Urinary bladder (tissue), 4 donors: ENCODE measurements around the gene TMEM88. TPM values are rescaled to one million over a fixed set of nuclear protein-coding genes. Genes with fewer than 3 reads are reported as not detected.
A peak's percentile ranks its signal among the peaks of the same experiment; 100 is the strongest.

Experiments
- DNase-seq: peaks from one replicate; pipeline ENCODE4 v3.0.0-alpha.2; 2015; ENCODE audit errors: extremely low spot score
- H3K27ac ChIP-seq: one replicate; pipeline ENCODE4 v1.5.1; 2013; ENCODE audit warnings: low read depth, mild to moderate bottlenecking, moderate library complexity
- H3K36me3 ChIP-seq: one replicate; pipeline ENCODE4 v1.6.1; 2013; ENCODE audit warnings: mild to moderate bottlenecking, moderate library complexity; ENCODE audit not compliant: insufficient read depth
- H3K4me1 ChIP-seq: one replicate; pipeline ENCODE4 v1.6.1; 2013; ENCODE audit warnings: mild to moderate bottlenecking, moderate library complexity; ENCODE audit not compliant: insufficient read depth
- H3K4me3 ChIP-seq: one replicate; pipeline ENCODE4 v1.5.1; 2013; ENCODE audit warnings: low read depth, low read length
- WGBS: extraction: QIAGEN DNeasy Blood & Tissue Kit; methylation state at CpG from one replicate; pipeline ENCODE4 v1.1.7; 2013; 5-methylcytosine and 5-hydroxymethylcytosine counted together
- polyA plus RNA-seq: library from polyadenylated mRNA; stranded (reverse); fragments of 200-250 nt; gene quantifications from one replicate; pipeline ENCODE4 v1.2.3, GENCODE V29; 2013
- total RNA-seq: library from RNA; depleted of rRNA; stranded (reverse); fragments of >200 nt; gene quantifications from one replicate; pipeline ENCODE4 v1.2.3, GENCODE V29; 2014
- donor health status: healthy with polysubstance abuse.
- donor health status: healthy.

The TMEM88 gene
- total and polyA plus RNA-seq, 2 donors, result 8.1 to 37.0 TPM

DNA sequence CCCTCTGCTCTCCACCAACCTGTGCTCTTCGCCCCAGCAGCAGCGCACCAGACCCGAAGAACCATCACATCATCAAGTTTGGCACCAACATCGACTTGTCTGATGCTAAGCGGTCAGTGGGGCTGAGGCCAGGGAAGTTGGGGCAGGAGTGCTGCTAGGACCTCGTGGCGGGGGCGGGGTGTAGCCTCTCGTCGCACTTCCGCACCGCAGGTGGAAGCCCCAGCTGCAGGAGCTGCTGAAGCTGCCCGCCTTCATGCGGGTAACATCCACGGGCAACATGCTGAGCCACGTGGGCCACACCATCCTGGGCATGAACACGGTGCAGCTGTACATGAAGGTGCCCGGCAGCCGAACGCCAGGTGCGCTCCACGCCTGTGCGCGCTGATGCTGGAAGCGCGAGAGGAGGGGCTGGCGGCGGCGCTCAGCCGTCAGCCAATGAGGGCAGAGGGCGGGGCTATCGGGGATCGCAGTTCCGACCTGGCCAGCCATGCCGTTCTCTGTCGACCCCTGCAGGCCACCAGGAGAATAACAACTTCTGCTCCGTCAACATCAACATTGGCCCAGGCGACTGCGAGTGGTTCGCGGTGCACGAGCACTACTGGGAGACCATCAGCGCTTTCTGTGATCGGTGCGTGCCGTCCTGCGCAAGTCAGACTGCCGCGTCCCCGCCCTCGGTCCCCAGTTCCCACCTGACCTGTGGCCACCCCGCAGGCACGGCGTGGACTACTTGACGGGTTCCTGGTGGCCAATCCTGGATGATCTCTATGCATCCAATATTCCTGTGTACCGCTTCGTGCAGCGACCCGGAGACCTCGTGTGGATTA lies 3.2 kb upstream of the TMEM88 start:
- 21% methylated on average over 60 of the region's 60 CpGs for WGBS
- Histone ChIP-seq H3K4me3 (no peak overlapping the region), H3K36me3 (peaks cover 2% of the 10 kb centered on the region), H3K27ac (no peak overlapping the region), H3K4me1 (no peaks in the 10 kb centered on the region)
- DNase-seq, result no peak

GRCh38 chr17:7852262-7852670 lies 2.6 kb upstream of the TMEM88 start:
- 76% methylated on average over 20 of the region's 20 CpGs for WGBS
- peaks cover 2% of the 10 kb centered on the region for H3K36me3 ChIP-seq
- no peak for DNase-seq
- no peak overlapping the region for H3K27ac ChIP-seq
- H3K4me1 ChIP-seq, result no peaks in the 10 kb centered on the region
- no peak overlapping the region for H3K4me3 ChIP-seq

DNA sequence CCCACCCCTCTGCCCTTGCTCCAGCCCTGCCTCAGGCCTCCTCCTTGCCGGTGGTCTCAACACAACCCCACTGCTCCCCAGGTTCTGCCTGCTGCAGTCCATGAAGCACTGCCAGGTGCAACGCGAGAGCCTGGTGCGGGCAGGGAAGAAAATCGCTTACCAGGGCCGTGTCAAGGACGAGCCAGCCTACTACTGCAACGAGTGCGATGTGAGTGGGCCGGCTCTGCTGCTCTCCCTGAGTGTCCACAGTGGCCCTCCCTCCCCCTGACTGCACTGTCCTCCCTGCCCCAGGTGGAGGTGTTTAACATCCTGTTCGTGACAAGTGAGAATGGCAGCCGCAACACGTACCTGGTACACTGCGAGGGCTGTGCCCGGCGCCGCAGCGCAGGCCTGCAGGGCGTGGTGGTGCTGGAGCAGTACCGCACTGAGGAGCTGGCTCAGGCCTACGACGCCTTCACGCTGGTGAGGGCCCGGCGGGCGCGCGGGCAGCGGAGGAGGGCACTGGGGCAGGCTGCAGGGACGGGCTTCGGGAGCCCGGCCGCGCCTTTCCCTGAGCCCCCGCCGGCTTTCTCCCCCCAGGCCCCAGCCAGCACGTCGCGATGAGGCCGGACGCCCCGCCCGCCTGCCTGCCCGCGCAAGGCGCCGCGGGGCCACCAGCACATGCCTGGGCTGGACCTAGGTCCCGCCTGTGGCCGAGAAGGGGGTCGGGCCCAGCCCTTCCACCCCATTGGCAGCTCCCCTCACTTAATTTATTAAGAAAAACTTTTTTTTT lies 1.8 kb upstream of the TMEM88 start:
- Histone ChIP-seq H3K4me3 (no peak overlapping the region), H3K36me3 (peaks cover 2% of the 10 kb centered on the region), H3K4me1 (no peaks in the 10 kb centered on the region), H3K27ac (no peak overlapping the region)
- no peak for DNase-seq
- WGBS, result 79% methylated on average over 51 of the region's 51 CpGs

- H3K27ac ChIP-seq, result no peak overlapping the region
- no peak for DNase-seq
- H3K4me1 ChIP-seq, result no peaks in the 10 kb centered on the region
- H3K36me3 ChIP-seq, result peaks cover 2% of the 10 kb centered on the region
- whole genome bisulfite sequencing, result 83% methylated on average over 21 of the region's 21 CpGs
- H3K4me3 ChIP-seq, result no peak overlapping the region
Measured at GRCh38 chr17:7853691-7854038, 1.2 kb upstream of the TMEM88 start.

DNA sequence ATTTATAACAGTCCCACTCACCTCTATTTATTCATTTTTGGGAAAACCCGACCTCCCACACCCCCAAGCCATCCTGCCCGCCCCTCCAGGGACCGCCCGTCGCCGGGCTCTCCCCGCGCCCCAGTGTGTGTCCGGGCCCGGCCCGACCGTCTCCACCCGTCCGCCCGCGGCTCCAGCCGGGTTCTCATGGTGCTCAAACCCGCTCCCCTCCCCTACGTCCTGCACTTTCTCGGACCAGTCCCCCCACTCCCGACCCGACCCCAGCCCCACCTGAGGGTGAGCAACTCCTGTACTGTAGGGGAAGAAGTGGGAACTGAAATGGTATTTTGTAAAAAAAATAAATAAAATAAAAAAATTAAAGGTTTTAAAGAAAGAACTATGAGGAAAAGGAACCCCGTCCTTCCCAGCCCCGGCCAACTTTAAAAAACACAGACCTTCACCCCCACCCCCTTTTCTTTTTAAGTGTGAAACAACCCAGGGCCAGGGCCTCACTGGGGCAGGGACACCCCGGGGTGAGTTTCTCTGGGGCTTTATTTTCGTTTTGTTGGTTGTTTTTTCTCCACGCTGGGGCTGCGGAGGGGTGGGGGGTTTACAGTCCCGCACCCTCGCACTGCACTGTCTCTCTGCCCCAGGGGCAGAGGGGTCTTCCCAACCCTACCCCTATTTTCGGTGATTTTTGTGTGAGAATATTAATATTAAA lies 638 bp upstream of the TMEM88 start:
- 65% methylated on average over 31 of the region's 31 CpGs for WGBS
- Histone ChIP-seq H3K27ac (no peak overlapping the region), H3K4me1 (no peaks in the 10 kb centered on the region), H3K4me3 (no peak overlapping the region), H3K36me3 (peaks cover 2% of the 10 kb centered on the region)
- no peak for DNase-seq

GRCh38 chr17:7855660-7856010 lies 769 bp downstream of the TMEM88 start:
- H3K4me1 ChIP-seq, result no peaks in the 10 kb centered on the region
- DNase-seq, result no peak
- H3K27ac ChIP-seq, result peak overlapping the region; percentile 44
- peak overlapping the region; percentile 41 for H3K4me3 ChIP-seq
- peaks cover 2% of the 10 kb centered on the region for H3K36me3 ChIP-seq
- WGBS, result 8% methylated on average over 15 of the region's 15 CpGs

DNA sequence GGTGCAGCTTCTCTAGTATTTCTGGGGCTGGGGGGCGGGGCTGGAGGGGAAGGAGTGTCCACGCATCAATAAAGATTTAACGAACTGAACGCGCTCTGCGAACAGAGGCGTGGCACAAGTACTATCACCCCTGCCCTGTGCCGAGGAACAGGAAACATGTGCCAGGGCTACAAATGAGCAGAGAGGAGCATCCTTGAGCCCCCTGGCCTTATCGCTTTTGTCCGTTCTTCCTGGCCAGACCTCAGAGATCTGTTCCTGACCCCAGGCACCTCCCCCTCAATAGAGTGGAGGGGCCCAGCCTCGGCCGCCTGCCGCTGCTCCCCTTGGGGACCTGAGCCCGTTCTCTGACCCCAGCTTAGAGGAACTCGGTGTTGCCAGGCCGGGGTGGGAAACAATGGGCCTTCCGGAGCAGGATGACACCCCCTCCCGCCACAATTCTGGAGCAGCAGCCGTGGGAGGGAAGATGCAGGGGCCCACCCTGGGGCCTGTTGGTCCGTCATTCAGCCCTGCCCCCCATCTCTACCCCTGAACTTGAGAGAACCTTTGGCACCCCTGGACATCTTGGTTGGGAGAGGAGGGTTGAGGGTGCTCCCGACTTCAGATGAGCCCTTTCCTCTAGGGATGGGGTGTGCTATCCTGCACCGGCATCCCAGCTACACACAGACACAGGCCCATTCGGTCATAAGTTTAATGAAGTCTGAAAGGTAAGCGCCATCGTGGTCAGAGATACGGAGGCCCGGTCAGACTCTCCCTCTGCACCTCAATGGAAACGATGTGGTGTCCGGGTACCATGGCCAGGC lies 1.3 kb downstream of the TMEM88 start:
- DNase-seq, result no peak
- peaks cover 2% of the 10 kb centered on the region for H3K36me3 ChIP-seq
- H3K27ac ChIP-seq, result peak overlapping the region; percentile 61
- peak overlapping the region; percentile 41 for H3K4me3 ChIP-seq
- WGBS, result 5% methylated on average over 29 of the region's 29 CpGs
- no peaks in the 10 kb centered on the region for H3K4me1 ChIP-seq

- under 1% methylated on average over 64 of the region's 64 CpGs for WGBS
- H3K36me3 ChIP-seq, result peaks cover 2% of the 10 kb centered on the region
- no peaks in the 10 kb centered on the region for H3K4me1 ChIP-seq
Measured at GRCh38 chr17:7856811-7857712, 2.2 kb downstream of the TMEM88 start, which contains the start of gene NAA38. Gene NAA38 (minus strand): TSS chr17:7857559. CDS start chr17:7857463, 96 bp downstream.

DNA sequence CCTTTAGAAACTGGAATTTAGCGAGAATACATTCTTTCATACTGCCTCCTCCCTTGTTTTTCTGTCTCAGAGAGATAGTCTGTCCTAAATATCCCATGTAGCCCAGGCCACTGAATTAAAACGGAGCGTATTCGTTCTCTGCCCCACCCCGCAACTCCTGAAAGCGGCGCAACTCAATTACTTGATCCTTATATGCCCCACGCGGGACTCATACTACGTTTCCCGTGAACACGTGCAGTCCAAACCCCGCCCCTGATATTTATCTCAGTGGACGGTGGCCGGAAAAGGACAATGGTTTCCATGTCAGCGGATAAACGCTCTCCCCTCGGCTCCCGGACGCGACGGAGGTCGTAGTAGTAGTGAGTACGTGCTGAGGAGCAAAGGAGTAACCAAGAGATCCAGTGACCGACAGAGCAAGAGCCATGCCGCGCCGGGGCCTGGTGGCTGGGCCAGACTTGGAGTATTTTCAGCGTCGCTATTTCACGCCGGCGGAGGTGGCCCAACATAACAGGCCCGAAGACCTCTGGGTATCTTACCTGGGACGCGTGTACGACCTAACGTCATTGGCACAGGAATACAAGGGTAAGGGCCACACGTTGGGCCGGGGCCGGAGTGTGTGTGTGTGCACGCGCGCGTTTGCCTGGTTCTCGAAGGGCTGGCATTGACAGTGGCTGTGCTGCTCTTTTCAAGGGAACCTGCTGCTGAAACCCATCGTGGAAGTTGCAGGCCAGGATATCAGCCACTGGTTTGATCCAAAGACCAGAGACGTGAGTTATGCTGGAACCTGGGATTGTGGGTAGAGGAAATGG lies 3.1 kb downstream of the TMEM88 start, which contains the start of gene CYB5D1:
Gene CYB5D1, plus strand, starts transcription at position 291 of the 809 bp plus-strand sequence. Its CDS starts 132 bp downstream, at position 423.
- DNase-seq, result peak; percentile 91
- 3% methylated on average over 48 of the region's 48 CpGs for WGBS
- peak within 1 kb of the TSS; percentile 76 for H3K27ac ChIP-seq
- peaks cover 2% of the 10 kb centered on the region for H3K36me3 ChIP-seq
- no peaks in the 10 kb centered on the region for H3K4me1 ChIP-seq
- peak within 1 kb of the TSS; percentile 53 for H3K4me3 ChIP-seq

More at GRCh38 chr17:7856811-7857712, 2.2 kb downstream of the TMEM88 start, which contains the start of gene NAA38:
- Histone ChIP-seq H3K27ac (peak within 1 kb of the TSS; percentile 76), H3K4me3 (peak within 1 kb of the TSS; percentile 53)
- peak; percentile 99 for DNase-seq

GRCh38 chr17:7858522-7858810 lies 3.6 kb downstream of the TMEM88 start:
- Histone ChIP-seq H3K4me3 (peak overlapping the region; percentile 53), H3K4me1 (no peaks in the 10 kb centered on the region), H3K36me3 (no peaks in the 10 kb centered on the region), H3K27ac (no peak overlapping the region)
- no peak for DNase-seq
- WGBS, result 31% methylated on average over 20 of the region's 20 CpGs

GRCh38 chr17:7859028-7859427 lies 4.2 kb downstream of the TMEM88 start:
- Histone ChIP-seq H3K4me3 (no peak overlapping the region), H3K36me3 (no peaks in the 10 kb centered on the region), H3K27ac (no peak overlapping the region), H3K4me1 (no peaks in the 10 kb centered on the region)
- no peak for DNase-seq
- 82% methylated on average over 8 of the region's 8 CpGs for WGBS
